Activated naive CD4-positive, alpha-beta T cell (primary cell): ENCODE measurements around the gene HLA-DRB1.
"Not testable (repeated sequence)": the region's sequence is repeated elsewhere in the genome, so short reads cannot be mapped to it uniquely, and the experiment has no call there.

Experiments used
- DNase-seq, 4 experiments: peaks; one replicate each; lab custom pipeline; 2025; lab: John Stamatoyannopoulos, UW

Gene HLA-DRB1

DNA sequence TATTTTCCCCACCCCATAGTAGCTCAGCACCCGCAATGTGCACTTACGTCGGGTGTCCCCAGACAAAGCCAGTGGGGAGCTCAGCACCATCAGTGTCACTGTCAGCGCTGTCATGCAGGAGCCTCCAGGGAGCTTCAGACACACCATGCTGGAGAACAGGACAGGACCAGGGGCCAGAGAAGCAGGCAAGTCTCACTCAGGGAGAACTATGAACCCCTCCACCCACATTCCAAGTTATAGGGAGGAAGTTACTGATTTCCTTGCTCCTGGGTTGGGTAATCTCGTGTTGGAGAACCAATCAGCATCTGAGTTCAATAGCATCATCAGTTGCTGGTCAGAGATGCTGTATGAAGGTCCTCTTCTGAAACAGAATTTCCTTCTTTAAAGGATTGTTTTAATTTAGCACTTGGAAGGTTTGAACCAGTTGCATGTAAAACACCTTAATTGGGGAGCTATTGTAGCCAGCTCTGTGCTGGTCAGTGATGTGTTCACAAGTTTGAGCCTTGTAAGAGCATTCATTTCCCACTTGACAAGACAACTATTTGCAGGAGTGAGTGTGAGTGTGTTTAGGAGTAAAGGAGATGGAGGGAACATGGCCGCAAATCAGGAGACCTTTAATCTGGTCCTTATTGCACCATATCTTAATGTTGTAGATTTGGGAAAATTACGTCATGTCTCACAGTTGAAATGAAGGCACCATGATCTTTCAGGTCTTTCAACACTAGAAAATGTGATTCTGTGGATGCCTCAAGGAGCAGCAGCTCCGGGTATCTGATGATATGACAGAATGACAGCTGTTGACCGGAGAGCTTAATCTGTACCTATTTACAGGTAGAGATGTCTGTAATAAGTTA lies at the start of gene HLA-DRB1:
Gene HLA-DRB1, minus strand, starts transcription at position 253 of the 854 bp plus-strand sequence. Its CDS starts 106 bp downstream, at position 147.
- DNase-seq: no peak

DNA sequence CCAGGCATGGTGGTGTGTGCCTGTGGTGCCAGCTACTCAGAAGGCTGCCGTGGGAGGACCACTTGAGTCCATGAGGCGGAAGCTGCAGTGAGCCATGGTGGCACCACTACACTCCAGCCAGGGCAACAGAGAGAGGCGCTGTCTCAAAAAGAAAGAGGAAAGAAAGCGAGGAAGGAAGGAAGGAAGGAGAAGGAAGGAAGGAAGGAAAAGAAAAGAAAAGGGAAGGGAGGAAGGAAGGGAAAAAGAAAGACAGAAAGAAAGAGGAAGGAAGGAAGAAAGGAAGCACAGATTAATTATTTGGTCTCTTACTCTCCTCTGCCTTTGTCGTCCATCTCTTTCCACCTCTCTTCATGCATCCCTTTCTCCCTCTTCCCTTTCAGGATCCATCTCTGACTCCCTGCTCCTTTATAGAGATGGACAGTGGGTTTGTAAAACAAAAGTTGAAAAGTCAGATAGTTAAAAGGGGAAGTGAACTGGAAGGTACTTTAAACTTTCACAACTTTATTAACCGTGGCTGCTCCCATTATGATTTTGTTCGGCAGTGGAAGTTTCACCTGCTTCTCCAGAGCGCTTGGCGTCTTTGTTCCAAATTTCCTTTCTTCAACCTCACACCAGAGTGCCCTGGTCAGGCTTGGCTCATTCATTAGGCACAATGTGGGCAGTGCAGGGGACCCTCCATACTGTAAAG lies 49.0 kb upstream of the HLA-DRB1 start:
- no peak for DNase-seq

DNA sequence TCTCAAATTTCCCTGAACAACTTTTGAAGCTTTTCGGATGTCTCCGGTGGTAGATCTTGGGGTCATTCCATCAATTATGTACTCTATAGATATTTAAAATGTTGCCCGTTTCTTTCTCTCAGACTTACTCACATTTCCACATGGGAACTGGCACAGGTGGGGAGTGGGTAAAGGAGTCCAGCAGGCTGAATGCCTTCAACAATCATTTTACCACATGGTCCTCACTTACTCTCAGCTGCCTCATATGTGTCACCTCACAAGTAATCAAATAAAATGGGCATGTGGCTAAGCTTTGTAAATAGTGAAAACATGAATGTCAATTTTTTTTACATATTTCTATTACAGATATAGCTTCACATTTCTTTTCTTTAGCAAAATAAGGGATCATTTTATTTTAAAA lies 48.2 kb upstream of the HLA-DRB1 start:
- DNase-seq: no peak

DNA sequence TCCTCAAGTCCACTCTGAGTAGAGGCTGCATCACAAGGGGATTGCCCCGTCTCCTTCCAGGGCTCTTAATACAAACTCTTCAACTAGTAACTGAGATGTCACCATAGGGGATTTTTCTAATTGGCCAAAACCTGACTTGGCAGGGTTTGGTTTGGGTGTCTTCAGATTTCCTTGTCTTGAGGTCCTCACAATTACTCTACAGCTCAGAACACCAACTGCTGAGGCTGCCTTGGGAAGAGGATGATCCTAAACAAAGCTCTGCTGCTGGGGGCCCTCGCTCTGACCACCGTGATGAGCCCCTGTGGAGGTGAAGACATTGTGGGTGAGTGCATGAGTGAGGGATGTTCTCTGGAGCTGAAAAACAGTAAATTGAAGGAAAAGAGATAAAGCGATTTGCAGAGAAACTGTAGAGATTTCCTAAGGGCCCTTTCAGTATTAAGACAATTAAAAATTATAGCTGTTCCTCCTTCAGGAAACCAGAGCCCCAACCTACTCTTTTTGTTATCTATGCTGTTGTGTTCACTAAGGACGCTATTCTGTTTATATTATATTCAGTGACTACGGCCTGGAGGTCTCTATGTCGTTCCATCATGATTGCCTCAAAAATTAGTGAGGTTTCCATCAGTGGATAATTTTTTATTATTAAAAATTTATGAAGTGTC lies 47.7 kb upstream of the HLA-DRB1 start, which contains the start of gene HLA-DQA1:
Gene HLA-DQA1, plus strand, starts transcription at position 188 of the 662 bp plus-strand sequence. Its CDS starts 53 bp downstream, at position 241.
- no peak for DNase-seq

DNA sequence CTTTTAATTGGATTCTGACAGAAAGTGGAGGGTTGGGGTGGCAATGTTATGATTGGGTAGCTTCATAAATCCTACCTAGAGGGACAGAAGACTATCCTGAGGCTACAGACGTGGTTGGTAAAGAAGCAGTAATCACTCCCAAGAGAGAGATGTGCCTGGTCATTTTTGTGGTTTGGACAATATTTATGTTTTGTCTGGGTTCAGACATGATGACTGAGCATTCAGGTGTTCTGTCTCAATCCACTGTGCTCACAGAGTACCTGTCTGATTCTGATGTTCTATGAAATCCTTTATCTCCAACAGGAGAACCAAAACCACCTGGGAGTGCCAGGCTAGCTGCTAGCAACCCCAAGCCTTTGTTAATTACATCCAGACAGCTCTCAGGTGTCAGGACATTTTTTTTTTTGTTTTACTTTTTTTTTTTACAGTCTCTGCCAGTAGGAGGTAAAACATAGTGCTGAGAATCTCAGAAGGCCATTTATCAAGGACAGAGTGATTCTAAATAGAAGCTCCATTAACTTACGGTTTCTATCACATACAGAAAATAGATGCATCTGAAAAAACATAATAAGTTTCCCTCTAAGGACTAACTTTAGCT lies 46.0 kb upstream of the HLA-DRB1 start:
- DNase-seq: no peak

DNA sequence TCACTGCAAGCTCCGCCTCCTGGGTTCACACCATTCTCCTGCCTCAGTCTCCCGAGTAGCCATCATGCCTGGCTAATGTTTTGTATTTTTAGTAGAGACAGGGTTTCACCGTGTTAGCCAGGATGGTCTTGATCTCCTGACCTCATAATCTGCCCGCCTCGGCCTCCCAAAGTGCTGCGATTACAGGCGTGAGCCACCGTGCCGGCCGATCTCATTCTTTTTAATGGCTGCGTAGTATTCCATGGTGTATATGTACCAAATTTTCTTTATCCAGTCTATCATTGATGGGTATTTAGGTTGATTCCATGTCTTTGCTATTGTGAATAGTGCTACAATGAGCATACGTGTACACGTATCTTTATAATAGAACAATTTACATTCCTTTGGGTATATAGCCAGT lies 40.1 kb upstream of the HLA-DRB1 start:
- not testable (repeated sequence) for DNase-seq

DNA sequence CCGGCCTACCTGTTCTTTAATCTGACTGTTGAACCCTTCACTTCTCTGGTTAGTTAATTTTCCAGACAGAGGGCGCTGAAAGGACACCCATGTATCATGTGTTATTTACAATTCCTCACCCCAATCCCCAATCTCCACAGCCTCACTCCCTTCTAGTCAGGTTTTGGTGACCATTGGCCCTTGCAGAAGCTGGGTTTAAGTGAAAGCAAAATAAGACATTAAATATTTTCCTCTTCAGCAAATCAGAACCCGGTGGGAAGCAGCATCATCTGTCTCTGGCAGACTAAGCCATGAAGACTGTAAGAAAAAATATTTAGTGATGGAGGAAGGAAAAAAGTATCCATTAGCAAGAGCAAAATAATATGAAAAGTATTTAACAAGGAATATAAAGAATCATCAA lies 38.2 kb upstream of the HLA-DRB1 start:
- no peak for DNase-seq

DNA sequence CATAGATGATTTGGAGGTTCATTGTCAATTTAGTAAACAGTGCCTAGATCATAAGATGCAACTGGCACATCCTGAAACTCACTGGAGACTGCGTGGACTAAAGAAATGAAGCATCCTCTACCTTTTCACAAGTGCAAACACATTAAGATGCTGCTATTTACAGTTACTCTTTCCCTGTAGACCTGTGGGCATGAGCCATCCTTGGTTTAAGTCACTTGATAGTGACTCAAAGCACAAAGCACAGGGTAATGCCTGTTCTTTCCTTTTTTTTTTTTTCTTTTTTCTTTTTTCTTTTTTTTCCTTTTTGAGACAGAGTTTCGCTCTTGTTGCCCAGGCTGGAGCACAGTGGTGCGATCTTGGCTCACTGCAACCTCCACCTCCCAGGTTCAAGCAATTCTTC lies 37.6 kb upstream of the HLA-DRB1 start:
- DNase-seq: no peak

DNA sequence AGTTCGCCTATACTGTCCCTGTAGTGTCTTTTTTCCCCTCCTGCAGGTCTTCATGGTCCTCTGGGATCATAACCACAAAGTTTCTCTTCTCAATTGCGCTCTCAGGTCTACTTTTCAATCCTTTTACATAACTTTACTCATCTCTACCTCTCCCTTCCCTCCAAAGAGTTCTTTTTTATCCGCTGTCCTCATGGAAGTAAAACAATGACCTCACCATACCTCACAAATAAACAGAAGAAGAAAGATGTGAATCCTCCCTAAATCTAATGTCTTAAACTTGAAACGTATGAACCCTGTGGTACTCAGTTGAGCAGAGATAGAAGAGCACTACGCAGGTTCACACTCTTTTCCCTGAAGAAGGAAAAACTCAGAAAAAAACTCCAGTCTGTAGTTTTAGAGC lies 35.5 kb upstream of the HLA-DRB1 start:
- no peak for DNase-seq

DNA sequence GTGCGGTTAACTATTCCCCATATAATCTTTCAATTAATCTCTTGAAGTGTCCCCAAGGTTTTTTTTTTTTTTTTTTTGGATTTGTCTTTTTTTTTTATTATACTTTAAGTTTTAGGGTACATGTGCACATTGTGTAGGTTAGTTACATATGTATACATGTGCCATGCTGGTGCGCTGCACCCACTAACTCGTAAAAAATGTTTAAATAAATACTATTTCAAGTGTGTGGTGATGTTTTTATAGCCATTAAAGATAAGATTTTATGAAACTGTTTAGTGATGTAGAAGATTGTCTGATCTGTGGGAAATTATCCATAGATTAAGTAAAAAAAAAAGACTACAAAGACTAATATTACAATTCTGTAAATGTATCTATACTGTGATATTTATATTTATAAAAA lies 34.9 kb upstream of the HLA-DRB1 start:
- no peak for DNase-seq

DNA sequence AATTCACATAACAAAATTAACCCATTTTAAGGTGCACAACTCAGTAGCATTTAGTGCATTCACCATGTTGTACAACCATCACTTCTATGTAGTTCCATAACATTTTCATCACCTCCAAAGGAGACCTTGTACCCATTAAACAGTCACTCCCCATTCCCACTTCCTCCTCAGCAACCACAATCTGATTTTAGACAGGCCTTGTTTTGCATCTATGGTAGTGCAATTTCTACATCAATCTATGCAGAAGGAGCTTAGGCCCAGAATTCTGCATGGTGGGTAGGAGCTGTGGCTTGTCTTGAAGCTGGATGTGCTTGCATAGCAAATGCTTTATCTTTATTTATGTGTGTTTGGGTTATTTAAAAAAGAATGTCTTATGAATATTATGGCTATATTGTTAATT lies 34.0 kb upstream of the HLA-DRB1 start:
- no peak for DNase-seq

DNA sequence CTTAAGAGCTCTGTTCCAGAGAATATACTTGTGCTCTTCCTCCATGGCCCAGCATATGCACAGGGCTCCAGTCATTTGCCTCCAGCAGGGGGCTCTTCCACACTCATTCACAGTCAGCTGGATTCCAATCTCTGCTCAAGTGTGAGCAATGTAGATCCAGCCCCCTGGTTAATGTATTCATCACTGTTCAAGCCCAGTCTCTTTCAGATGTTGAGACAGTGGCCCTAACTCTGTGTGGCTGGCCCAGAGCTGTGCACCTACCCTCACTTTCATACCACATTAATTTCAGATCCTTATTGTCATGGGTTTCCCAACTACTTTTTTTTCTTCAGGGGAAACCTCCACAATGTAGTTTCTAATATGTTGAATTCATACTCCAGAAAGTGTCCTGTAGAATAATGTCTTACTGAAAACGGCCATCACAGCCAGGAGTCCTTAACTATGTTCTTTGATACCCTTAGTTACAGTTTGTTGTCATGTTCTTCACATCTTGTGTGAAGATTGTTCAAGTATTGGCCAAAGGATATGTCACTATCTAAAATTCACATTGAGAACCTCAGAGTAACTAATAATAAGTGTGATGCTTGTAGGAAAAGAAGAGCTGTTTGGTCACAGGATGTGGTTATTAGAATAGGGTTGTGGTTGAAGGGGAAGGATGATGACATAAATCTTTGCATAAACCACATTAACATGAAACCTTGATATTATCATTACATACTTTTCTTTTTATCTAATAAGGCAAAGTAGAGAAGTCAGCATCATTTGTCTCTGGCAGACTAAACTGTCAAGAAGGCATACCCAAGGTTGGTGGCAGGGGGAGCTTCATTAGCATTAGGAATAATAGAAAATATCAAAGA lies 33.1 kb upstream of the HLA-DRB1 start:
- DNase-seq: no peak

DNA sequence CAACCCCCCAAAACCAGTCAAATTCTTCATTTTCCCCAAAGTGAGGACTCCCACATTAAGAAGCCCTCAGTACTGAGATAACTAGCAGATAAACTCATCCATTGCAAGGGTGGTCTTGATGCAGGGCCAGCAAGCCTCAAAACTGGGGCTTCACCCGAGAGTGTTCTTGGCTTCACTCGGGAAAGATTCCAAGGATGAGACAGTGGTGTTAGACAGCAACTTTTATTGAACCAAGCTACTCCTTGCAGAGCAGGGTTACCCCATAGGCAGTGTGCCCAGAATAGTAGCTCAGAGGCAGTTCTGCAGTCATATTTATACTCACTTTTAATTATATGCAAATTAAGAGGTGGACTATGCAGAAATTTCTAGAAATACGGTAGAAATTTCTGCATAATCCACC lies 31.7 kb upstream of the HLA-DRB1 start:
- no peak for DNase-seq

DNA sequence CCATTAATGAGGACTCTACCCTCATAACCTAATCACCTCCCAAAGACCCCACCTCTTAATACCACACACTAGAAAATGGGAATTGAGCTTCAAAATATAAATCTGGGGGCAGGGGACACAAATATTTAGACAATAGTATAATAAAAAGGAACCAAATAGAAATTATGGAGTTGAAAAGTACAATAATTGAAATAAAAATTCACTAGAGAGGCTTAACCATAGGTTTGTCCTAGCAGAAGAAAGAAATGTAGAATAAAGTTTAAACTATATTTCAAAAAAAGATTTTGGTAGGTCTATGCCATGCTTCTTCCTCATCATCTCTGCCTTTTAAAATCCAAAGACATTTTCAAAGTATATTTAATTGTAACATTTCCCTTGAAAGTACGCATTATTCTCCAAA lies 28.1 kb upstream of the HLA-DRB1 start:
- DNase-seq: no peak

DNA sequence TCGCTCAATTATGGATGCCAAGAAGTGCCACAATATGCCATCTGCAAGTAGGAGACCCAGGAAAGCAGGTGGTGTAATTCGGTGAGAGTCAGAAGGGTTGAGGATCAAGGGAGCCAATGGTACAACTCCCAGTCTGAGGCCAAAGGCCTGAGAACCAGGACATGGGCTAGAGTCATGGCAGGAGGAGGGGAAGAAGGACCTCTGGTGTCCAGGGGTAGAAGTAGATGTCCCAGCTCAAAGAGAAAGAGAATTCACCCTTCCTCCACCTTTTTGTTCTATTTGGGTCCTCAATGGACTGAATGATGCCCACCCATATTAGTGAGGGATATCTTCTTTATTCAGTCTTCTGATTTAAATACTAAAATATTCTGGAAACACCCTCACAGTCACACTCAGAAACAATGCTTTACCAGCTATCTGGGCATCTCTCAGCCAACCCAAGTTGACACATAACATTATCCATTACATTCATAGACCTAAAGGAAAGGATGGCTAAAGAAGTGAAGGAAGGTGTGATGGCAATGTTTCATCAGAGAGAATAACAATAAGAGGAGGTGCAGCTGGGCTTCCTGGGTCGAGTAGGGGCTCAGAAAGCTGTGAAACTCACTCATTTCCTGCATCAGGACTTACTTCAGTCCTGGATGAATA lies 26.4 kb upstream of the HLA-DRB1 start:
- DNase-seq: no peak

DNA sequence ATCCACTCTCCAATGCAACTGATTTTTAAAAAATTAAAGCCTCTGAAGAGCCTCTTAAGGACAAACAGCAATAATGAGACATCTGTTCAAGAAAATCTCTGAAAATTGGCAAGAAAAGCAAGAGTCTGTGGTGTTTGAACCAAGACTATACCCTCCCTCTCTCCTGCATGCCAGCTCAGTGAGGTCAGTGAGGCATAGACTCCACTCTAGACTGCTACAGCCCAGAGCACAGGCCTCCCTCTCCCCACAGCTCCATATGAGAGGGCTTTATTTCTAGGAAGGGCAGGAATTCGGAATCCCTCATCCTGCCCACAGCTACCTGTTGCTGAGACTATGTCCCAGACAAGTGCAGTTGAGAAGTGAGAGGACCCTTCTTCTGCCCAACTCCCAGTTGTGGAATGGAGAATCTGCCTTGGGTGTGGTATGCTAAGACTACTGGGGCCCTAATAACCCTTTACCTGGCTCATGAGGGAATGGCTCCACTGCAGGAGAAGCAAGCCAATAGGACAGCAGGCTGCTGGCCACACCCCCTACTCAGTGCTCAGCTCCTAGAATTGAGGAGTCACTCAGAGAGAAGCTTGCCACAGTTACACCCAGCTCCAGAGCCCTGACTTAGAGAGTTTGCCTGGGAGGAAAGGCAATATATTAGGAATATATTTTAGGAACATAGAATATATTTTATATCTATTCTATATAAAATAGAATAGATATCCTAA lies 24.9 kb upstream of the HLA-DRB1 start:
- DNase-seq: no peak

DNA sequence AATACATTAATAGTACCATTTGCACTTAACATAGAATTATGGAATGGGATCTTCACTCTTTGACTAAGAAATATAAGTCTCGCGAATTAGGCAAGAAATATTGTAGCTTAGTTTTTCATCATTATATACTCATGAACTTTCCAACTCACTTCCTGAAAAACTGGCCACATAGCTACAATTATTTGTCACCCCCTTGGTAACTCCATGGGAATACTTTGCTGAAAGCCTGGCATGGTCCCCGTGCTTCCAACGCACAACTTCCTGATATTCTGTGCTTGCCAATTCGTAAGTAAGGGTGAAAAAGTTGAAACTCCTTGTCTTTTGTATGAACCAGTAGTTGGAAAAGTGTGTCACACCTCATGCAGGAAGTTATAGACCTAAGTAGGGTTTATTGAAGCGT lies 23.8 kb upstream of the HLA-DRB1 start:
- DNase-seq: no peak

DNA sequence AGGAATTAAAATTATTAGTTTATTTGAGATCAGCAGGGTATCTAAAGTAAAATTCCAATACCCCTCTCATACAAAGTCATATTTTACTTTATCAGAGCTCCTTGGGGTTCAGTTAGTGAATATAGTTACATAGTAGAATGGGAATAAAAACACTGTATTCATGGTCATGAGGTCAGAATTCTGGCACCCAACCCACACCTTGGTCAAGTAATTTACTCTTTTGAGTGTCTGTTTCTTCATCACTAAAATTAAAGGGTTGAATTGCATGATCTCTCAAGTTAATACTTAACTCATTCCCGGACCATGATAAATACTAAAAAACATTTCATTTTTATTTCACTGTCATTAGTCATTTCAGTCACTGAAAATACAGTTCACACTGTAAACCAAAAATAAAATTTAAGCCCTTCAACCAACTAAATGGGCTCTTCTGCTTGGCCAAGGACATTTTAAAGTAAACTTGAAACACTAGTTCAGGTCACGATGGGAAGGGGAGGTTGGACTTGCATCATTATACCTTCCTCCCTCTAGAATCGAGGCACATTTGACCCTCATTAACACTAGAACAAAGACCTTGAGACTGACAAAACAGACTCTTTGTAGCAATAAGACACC lies 21.1 kb upstream of the HLA-DRB1 start:
- DNase-seq: no peak

DNA sequence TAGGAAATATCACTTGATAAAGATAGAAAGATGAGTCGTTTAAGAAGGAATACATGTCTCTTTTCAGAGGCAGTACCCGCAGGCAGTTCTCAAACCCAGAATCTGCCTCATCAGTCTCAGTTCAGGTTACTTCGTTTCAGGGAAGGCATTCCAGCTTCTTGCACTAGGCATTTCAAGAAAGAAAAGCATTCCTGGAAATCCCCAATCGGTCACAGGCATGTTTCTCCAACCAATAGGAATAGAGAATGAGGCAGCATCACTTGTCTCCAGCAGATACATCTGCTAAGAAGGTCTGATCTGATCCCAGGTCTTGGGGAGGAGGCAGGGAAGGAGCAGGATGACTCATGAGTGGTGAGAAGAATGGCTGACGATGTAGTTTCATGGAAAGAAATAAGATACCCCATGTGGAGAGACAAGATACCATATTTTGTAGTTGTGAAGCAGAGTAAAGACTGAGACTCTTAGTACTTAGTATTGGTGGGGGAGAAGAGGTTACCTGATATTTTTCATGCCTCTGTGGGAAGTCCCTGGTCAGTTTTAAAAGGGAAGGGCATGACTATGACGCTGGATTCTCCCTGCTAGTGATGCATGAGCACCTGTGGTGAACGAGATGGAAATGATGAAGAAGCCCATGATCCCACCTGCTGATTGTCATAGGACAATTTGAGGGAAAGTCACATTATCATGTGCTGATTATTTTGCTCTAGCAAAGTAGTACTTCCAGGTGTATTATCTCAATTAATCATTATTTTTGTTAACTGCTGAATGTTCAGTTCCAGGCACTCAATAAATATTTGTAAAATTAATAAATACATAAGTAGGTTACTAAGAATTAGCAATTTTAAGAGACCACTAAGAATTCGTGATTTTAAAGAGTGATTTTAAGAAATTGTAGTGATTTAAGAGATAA lies 20.3 kb upstream of the HLA-DRB1 start:
- DNase-seq: no peak
